C4-2B (cell line): Measurements from ENCODE around the gene GNG3.

Source experiments
- H3K27ac ChIP-seq: fragments of 450-650 bp; 2 replicates; pipeline ENCODE4 v1.5.1; 2017
- ZFX ChIP-seq: fragments of 450-650 bp; IDR thresholded peaks from 2 replicates; pipeline ENCODE4 v1.6.1; 2017
- TF ChIP-seq, protein P1 (sequence below): fragments of 450-650 bp; conservative IDR thresholded peaks from 2 replicates; pipeline ENCODE4 v1.5.1; 2017; ENCODE audit warnings: mild to moderate bottlenecking

GNG3 gene

DNA sequence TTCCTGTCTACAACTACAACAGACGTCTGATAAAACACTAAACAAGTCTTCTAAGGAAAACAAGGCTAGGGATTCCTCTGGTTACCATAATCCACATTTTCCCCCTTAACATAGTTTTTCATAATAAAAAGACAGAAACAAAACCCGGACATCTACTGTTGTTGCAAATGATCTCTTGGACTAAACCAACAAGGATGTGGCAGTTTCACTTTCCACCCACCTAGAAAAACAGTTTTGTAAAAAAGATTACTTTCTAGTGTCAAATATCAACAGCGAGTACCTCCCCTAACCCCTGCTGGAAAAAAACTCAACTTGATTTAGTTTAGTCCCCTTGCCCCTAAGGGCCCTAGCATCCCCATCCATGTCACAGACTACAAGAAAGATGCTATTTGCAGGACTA, 5.4 kb downstream of the GNG3 start:
- TF ChIP-seq, protein P1, sequence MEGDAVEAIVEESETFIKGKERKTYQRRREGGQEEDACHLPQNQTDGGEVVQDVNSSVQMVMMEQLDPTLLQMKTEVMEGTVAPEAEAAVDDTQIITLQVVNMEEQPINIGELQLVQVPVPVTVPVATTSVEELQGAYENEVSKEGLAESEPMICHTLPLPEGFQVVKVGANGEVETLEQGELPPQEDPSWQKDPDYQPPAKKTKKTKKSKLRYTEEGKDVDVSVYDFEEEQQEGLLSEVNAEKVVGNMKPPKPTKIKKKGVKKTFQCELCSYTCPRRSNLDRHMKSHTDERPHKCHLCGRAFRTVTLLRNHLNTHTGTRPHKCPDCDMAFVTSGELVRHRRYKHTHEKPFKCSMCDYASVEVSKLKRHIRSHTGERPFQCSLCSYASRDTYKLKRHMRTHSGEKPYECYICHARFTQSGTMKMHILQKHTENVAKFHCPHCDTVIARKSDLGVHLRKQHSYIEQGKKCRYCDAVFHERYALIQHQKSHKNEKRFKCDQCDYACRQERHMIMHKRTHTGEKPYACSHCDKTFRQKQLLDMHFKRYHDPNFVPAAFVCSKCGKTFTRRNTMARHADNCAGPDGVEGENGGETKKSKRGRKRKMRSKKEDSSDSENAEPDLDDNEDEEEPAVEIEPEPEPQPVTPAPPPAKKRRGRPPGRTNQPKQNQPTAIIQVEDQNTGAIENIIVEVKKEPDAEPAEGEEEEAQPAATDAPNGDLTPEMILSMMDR = no peak
- TF ChIP-seq ZFX = no peak
- H3K27ac ChIP-seq = no peak overlapping the region

DNA sequence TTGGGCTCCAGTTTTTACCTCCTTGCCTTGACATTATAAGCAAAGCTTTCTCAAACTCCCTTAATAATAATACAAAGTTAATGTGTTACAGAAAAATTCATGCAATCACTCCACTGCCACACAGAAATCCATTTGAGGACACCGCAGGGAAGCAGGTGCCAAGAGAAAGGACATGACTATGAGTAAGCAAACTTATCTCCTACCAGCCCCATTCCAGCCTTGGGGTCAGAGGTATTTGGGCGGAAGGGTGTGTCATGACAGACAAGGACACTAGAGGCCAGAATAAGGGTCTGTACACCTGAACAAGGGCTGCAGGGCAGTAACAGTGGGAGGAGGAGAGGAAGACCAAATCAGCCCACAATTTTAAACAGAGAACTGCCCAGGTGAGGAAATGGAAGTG, 5.9 kb downstream of the GNG3 start:
- H3K27ac ChIP-seq = no peak overlapping the region

DNA sequence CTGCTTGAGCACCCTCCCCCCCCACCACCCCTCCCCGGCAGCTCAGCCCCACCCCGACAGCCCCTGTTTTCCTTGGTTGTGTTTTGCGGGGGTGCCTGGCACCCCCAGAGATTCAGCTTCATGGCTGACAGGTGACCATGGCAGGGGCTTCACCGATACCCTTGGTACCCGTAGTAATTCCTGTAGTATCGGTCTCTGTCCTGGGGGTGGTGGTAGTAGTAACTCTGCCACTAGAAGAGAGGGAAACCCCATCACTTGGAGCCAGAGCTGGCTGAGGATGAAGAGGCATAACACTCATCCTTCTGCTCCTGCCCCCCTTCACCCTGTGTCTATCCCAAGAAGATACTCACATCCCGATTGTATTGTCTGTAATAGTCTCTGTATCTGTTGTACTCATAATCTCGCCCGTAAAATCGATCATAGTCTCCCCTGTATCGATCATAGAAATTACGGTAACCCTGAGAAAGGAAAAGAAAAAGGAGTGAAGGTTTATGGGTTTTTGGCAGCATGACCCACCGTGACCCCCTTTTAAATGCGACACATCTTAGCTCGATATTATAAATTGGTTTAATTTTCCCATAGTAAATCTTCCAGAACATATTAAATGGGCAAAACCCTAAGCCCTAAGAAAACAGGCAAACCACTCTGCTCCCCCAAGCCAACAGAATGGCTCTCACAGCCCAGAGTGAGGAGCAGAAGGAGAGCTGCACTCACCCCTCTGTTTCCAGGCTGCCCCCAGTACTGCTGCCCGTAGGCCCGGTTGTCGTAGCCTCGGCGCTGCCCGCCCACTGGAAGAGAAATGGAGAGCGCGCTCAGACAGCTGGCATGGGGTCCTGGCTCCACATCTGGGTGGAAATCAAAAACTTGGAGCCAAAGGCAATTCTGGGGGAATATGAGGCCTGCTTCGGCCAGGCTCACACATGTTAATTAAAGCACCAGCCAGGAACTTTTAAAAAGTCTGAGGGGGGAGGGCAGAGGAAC, 8.0 kb downstream of the GNG3 start:
- no peak overlapping the region for H3K27ac ChIP-seq
- no peak for TF ChIP-seq ZFX
- TF ChIP-seq, protein P1 = no peak

More for the DNA sequence above, 5.9 kb downstream of the GNG3 start:
- TF ChIP-seq, protein P1 = no peak
- no peak for TF ChIP-seq ZFX

DNA sequence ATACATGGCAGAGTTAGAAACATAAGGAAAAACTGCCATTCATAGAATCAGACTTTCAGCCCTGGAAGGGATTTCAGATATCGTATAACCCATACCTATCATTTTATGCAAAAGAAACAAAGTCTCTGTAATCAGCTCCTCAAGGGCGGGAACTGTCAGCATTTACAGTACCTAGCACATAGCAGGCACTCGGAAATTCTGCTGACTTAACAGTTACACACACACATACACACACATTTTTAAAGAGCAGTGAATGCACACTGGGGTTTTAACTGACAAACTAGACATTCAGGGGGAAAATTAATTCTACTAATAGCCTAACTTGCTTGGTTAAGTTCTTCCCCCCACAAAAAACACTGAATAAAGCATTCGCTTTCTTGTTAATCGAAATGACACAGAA, 8.7 kb downstream of the GNG3 start:
- TF ChIP-seq, protein P1 = no peak
- TF ChIP-seq ZFX = no peak
- no peak overlapping the region for H3K27ac ChIP-seq

DNA sequence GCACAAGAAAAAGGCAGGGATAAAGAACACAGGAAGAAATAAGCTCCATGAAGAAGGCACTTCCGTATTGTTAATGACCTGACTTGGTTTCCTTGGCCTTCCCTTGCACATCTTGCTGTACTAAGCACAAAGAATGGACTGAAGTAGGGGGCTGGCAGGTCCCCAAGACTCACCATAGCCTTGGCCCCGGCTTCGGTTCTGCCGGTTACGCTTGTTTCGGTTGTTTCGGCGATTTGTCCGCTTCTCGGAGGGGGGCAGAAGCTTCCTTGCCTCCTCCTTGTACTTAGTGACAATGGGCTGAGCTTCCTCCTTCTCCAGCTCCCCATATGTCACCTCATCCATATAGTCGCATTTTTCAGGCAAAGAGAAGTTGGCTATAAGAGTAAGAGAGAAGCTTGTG, 9.3 kb downstream of the GNG3 start:
- TF ChIP-seq ZFX = no peak
- TF ChIP-seq, protein P1 = no peak
- peak overlapping the region; percentile 36; the same call in 1 of the 2 replicates for H3K27ac ChIP-seq

DNA sequence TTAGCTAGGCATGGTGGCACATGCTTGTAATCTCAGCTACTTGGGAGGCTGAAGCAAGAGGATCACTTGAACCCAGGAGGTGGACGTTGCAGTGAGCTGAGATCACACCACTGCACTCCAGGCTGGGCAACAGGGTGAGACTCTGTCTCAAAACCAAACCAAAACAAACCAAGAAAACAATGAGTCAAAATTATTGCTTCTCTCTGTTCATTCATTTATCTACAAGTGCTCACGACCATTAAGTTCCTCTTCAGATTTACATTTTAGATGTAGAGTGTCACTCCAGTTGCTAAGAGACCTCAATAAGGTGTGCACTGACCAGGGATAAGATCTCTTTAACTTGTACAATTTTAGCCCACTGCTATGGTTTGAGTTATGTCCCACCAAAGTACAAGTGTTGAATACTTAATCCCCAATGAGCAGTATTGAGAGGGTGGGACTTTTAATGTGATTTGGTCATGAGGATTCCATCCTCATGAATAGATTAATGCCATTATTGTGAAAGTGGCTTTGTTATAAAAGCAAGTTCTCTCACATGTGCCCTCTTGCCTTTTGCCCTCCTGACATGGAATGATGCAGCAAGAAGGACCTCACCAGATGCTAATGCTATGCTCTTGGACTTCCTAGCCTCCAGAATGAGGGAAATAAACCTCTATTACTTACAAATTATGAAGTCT, 12.0 kb downstream of the GNG3 start:
- TF ChIP-seq, protein P1 = no peak
- TF ChIP-seq ZFX = no peak
- peak overlapping the region; percentile 37 for H3K27ac ChIP-seq

DNA sequence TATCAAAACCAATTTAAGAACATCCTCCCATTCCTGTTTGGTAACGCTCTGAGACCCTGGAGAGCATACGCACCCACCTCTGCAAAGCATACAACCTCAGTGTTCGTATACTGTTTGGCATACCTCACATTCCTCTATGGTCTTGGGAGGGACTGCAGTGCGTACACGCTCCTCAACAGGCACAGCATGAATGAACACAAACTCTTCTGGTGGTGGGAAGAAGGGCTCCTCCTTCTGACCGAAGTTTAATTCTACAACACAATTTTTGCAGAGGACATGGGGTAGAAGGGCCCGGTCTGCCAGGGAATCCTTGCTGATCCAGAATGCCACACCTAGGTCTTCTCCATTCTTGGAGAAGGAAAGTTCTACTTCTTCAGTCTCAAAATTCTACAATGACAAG, 14.5 kb downstream of the GNG3 start:
- no peak overlapping the region for H3K27ac ChIP-seq
- TF ChIP-seq ZFX = no peak
